Epithelial cell of esophagus (primary cell): ENCODE measurements around the gene PLCB1.
"Not testable (repeated sequence)": the region's sequence is repeated elsewhere in the genome, so short reads cannot be mapped to it uniquely, and the experiment has no call there.

Experiments used
- DNase-seq: peaks from one replicate; pipeline ENCODE4 v3.0.0; 2010; ENCODE audit warnings: low read depth
- H3K4me3 ChIP-seq: 2 replicates; pipeline ENCODE4 v1.5.1; 2011; ENCODE audit warnings: mild to moderate bottlenecking, low read length, control low read depth
- TF ChIP-seq, protein P1 (sequence below): IDR thresholded peaks from 2 replicates; pipeline ENCODE4 v1.5.1; 2011; ENCODE audit warnings: low read depth, mild to moderate bottlenecking, low read length, control low read depth, inconsistent platforms; ENCODE audit not compliant: insufficient read depth; ENCODE audit errors: missing control alignments

Gene PLCB1

DNA sequence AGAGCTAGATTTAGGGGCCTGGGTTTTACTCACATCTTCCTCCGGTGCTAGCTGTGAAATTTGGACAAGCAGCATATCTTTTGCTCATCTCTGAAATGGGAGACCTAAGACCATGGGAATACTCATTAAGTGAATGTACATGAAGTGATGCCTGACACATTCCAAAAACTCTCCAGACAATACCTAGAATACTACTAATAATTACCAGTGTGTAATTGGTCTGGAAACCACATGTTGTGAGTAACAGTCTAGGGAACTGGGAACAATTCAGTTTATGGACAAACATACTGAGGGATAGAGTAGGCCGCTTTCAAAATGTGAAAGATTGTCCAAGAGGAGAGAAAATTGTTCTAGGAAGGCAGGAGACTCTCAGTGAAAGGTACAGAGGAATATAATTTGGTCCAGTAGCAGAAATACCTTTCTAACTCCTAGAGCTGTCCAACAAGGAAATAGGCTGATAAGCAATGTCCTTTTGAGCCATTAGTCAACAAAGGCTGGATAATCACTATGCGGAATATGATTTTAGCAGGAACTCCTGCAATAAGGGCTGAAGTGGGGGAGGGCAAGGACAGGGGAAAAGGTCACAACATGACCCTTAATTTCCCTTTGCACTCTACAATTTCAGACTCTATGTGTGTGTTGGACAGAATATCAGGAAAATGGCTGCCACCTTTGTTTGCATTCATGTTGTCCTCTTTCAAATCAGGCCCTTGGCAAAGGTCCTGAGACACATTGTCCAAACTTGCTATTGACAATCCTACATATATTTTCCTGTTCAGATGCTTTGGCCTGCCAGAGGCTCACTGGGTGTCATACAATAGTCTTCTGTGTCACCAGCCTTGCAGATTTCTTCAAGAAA lies 315.4 kb downstream of the PLCB1 start:
- no peak for DNase-seq
- TF ChIP-seq, protein P1, sequence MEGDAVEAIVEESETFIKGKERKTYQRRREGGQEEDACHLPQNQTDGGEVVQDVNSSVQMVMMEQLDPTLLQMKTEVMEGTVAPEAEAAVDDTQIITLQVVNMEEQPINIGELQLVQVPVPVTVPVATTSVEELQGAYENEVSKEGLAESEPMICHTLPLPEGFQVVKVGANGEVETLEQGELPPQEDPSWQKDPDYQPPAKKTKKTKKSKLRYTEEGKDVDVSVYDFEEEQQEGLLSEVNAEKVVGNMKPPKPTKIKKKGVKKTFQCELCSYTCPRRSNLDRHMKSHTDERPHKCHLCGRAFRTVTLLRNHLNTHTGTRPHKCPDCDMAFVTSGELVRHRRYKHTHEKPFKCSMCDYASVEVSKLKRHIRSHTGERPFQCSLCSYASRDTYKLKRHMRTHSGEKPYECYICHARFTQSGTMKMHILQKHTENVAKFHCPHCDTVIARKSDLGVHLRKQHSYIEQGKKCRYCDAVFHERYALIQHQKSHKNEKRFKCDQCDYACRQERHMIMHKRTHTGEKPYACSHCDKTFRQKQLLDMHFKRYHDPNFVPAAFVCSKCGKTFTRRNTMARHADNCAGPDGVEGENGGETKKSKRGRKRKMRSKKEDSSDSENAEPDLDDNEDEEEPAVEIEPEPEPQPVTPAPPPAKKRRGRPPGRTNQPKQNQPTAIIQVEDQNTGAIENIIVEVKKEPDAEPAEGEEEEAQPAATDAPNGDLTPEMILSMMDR = no peak
- no peak overlapping the region for H3K4me3 ChIP-seq

DNA sequence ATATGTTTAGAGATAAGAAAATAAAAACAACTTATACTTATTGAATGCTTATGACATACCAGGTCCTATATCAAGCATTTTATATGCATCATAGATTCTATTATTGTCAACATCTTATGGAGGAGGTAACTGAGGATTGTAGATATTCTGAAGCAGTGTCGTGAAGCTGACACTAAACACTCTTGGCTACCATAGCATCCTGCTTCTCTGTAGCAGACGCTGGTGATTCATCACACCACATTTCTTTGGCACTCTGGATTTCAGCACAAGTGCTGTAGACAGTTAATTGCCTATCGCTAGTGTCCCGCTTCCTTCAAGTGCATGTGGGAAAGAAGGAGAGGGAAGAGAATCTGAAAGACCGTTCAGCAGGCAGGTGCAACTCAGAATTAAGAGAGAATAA lies 317.1 kb downstream of the PLCB1 start:
- TF ChIP-seq, protein P1 = no peak

DNA sequence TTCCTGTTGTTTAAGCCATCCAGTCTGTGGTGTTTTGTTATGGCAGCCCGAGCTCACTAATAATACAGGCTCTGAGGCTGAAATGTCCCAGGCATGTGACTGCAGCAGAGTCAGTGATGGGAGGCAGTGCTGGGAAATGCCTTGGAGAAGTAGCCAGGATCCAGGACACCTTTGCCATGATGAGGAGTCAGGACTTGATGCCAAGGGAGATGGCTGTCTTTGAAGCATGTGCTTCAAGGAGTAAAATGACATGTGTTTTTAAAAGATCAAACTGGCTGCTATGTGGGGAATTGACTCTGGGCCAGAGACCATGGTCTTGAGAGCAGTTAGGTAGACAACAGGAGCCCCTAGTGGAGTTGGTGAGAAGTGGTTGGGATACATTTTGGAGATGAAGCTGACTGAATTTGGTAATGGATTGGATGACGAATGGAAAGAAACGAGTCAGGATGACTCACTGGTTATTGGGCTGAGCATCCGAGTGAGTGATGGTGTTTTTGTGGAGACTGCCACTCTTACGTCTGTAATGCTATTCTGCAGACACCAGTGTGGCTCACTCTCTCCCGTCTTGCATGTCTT lies 322.2 kb downstream of the PLCB1 start:
- TF ChIP-seq, protein P1 = no peak
- peak; percentile 52 for DNase-seq
- no peak overlapping the region for H3K4me3 ChIP-seq

More for the DNA sequence above, 317.1 kb downstream of the PLCB1 start:
- DNase-seq = no peak
- no peak overlapping the region for H3K4me3 ChIP-seq

DNA sequence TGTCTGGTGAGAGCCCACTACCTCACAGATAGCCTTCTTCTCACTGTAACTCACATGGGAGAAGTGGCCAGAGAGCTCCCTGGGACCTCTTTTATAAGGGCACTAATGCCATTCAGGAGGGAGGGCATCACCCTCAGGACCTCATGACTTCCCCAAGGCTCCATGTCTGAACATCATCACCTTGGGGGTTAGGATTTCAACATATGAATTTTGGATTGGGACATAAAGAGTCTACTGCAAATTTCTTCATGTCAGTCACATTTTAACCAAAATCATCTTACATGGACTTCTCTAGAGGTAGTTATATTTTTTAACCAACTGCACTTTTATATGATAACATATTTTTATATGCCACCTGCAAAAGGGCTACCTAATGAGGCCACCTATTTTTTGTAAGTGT lies 324.7 kb downstream of the PLCB1 start:
- no peak overlapping the region for H3K4me3 ChIP-seq
- TF ChIP-seq, protein P1 = no peak
- DNase-seq = no peak

- DNase-seq = no peak
- TF ChIP-seq, protein P1 = no peak
- no peak overlapping the region for H3K4me3 ChIP-seq
These were observed 325.9 kb downstream of the PLCB1 start for GRCh38 chr20:8457978-8458377.

- no peak overlapping the region for H3K4me3 ChIP-seq
- TF ChIP-seq, protein P1 = no peak
- no peak for DNase-seq
These were observed 329.1 kb downstream of the PLCB1 start for GRCh38 chr20:8461186-8461585.

GRCh38 chr20:8464368-8464767 lies 332.3 kb downstream of the PLCB1 start:
- no peak overlapping the region for H3K4me3 ChIP-seq
- TF ChIP-seq, protein P1 = no peak
- DNase-seq = peak; percentile 16

GRCh38 chr20:8466781-8467180 lies 334.7 kb downstream of the PLCB1 start:
- DNase-seq = peak; percentile 41
- not testable (repeated sequence) for H3K4me3 ChIP-seq
